Parathyroid adenoma (tissue), 2 donors: ENCODE measurements around the gene NMT2.

Experiments used
- H2AFZ ChIP-seq: fragments of 300-600 bp; sonication (generic); one replicate; pipeline ENCODE4 v1.7.0; 2017; ENCODE audit warnings: antibody characterized with exemption, mild to moderate bottlenecking
- H3K27ac ChIP-seq: fragments of 300-600 bp; sonication (generic); one replicate; pipeline ENCODE4 v1.7.0; 2017
- H3K27me3 ChIP-seq: fragments of 300-600 bp; sonication (generic); one replicate; pipeline ENCODE4 v1.7.0; 2017; ENCODE audit warnings: low read length; ENCODE audit not compliant: control insufficient read depth, insufficient read depth
- H3K36me3 ChIP-seq: fragments of 300-600 bp; sonication (generic); one replicate; pipeline ENCODE4 v1.7.0; 2017; ENCODE audit warnings: low read length; ENCODE audit not compliant: control insufficient read depth, insufficient read depth
- H3K4me1 ChIP-seq: fragments of 300-600 bp; sonication (generic); one replicate; pipeline ENCODE4 v1.7.0; 2017; ENCODE audit warnings: control low read depth
- H3K4me2 ChIP-seq: fragments of 300-600 bp; sonication (generic); one replicate; pipeline ENCODE4 v1.7.0; 2017; ENCODE audit warnings: low read length
- H3K4me3 ChIP-seq: fragments of 300-600 bp; sonication (generic); one replicate; pipeline ENCODE4 v1.7.0; 2017; ENCODE audit warnings: low read depth, low read length
- H3K79me2 ChIP-seq: fragments of 300-600 bp; sonication (generic); one replicate; pipeline ENCODE4 v1.7.0; 2017; ENCODE audit warnings: control low read depth
- H3K9ac ChIP-seq: fragments of 300-600 bp; sonication (generic); one replicate; pipeline ENCODE4 v1.7.0; 2017; ENCODE audit warnings: mild to moderate bottlenecking
- H3K9me3 ChIP-seq: fragments of 300-600 bp; sonication (generic); one replicate; pipeline ENCODE4 v1.7.0; 2017; ENCODE audit warnings: low read length; ENCODE audit not compliant: control insufficient read depth
- CTCF ChIP-seq: fragments of 300-600 bp; sonication (generic); IDR thresholded peaks from one replicate; pipeline ENCODE4 v1.7.0; 2017; ENCODE audit warnings: antibody characterized with exemption, mild to moderate bottlenecking
- donor health status: primary hyperparathyroidism.

Gene NMT2

GRCh38 chr10:15168291-15168785 lies at the start of gene NMT2:
NMT2 (minus strand) TSS chr10:15168693; CDS start chr10:15168612, 81 bp downstream.
- Histone ChIP-seq H2AFZ (peak within 1 kb of the TSS; percentile 87), H3K36me3 (no peaks in the 10 kb centered on the region), H3K9ac (no peak within 1 kb of the TSS), H3K27ac (peak within 1 kb of the TSS; percentile 84), H3K27me3 (no peaks in the 10 kb centered on the region), H3K4me1 (peaks cover 19% of the 10 kb centered on the region), H3K4me2 (peak within 1 kb of the TSS; percentile 95), H3K4me3 (peak within 1 kb of the TSS; percentile 85), H3K79me2 (peaks cover 22% of the 10 kb centered on the region), H3K9me3 (no peaks in the 10 kb centered on the region)
- peak; percentile 40 for TF ChIP-seq CTCF

DNA sequence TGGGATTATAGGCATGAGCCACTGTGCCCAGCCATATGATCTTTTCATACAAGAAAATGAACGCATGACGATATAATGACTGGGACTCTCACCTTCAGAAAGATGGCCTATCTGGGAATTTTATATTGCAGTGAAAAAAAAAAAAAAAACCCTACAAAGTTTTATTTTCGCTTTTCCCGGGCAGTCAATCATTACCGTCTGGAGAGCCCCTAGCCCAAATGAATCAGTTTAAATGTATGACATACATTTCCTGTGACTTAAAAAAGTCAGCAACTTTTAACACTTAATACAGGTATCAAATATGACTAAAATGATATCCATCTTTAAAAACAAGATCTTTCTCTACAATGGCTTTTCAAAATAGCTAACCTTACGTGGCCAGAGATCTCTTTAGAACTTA lies 48.2 kb upstream of the NMT2 start:
- Histone ChIP-seq H3K9ac (no peak overlapping the region), H3K4me1 (no peaks in the 10 kb centered on the region), H3K9me3 (no peaks in the 10 kb centered on the region), H2AFZ (no peak overlapping the region), H3K36me3 (no peaks in the 10 kb centered on the region), H3K4me3 (no peak overlapping the region), H3K27me3 (no peaks in the 10 kb centered on the region), H3K4me2 (no peak overlapping the region), H3K79me2 (no peaks in the 10 kb centered on the region), H3K27ac (no peak overlapping the region)
- no peak for TF ChIP-seq CTCF

GRCh38 chr10:15214237-15214636 lies 45.7 kb upstream of the NMT2 start:
- Histone ChIP-seq H3K4me1 (no peaks in the 10 kb centered on the region), H3K9me3 (no peaks in the 10 kb centered on the region), H3K27me3 (no peaks in the 10 kb centered on the region), H3K4me2 (no peak overlapping the region), H3K27ac (no peak overlapping the region), H3K36me3 (no peaks in the 10 kb centered on the region), H2AFZ (no peak overlapping the region), H3K4me3 (no peak overlapping the region), H3K79me2 (no peaks in the 10 kb centered on the region), H3K9ac (no peak overlapping the region)
- no peak for TF ChIP-seq CTCF

DNA sequence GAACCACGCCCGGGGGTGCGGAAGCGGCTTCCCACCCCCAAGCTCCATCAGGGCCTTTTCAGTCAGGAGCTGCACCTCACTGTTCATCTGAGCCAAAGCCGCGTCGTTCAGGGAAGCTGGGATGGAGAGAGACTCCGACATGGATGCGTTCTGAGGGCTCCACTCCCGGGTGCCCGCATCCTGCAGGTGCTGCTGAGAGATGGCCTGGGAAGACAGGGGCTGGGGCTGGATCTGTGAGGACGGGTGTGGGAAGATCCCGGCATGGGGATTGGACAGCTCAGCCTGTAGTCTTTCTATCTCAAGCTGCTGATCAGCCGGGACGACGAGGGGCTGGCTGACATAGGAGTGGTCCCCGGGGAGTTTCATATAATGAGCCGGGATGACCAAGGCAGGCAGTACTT lies 45.0 kb upstream of the NMT2 start:
- H2AFZ ChIP-seq: no peak overlapping the region
- H3K4me2 ChIP-seq: no peak overlapping the region
- H3K27me3 ChIP-seq: no peaks in the 10 kb centered on the region
- H3K36me3 ChIP-seq: no peaks in the 10 kb centered on the region
- H3K4me3 ChIP-seq: no peak overlapping the region
- H3K27ac ChIP-seq: no peak overlapping the region
- no peaks in the 10 kb centered on the region for H3K79me2 ChIP-seq
- no peaks in the 10 kb centered on the region for H3K9me3 ChIP-seq
- TF ChIP-seq CTCF: no peak
- no peaks in the 10 kb centered on the region for H3K4me1 ChIP-seq
- no peak overlapping the region for H3K9ac ChIP-seq

DNA sequence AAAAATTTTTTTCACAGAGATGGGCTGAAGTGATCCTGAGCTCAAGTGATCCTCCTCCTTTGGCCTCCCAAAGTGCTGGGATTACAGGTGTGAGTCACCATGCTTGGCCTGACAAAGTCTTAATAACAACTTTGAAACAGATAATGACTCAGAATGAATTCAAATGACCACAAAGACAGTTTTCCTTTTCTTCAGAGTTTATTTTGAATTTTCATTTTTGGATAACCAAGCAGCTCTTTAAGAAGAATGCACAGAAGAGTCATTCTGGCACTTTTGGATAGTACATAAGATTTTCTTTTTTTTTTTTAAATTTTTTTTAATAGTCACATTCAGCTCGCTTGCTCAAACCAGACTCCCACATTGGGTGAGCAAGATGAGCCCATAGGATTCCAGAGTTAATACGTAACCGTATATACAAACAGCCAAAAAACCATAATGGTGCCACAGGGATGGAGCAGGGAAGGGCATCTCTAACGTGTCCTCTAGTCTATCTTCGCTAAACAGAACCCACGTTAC lies 43.0 kb upstream of the NMT2 start:
- H3K9ac ChIP-seq: no peak overlapping the region
- no peak for TF ChIP-seq CTCF
- no peaks in the 10 kb centered on the region for H3K27me3 ChIP-seq

More for the DNA sequence above, 43.0 kb upstream of the NMT2 start:
- H3K9me3 ChIP-seq: no peaks in the 10 kb centered on the region
- no peaks in the 10 kb centered on the region for H3K4me1 ChIP-seq
- no peak overlapping the region for H3K4me3 ChIP-seq
- no peak overlapping the region for H3K4me2 ChIP-seq
- H3K36me3 ChIP-seq: no peaks in the 10 kb centered on the region
- no peak overlapping the region for H3K27ac ChIP-seq
- H2AFZ ChIP-seq: no peak overlapping the region
- H3K79me2 ChIP-seq: no peaks in the 10 kb centered on the region
